Measurements from ENCODE around the gene OR6C65.
"Not testable (repeated sequence)": the region's sequence is repeated elsewhere in the genome, so short reads cannot be mapped to it uniquely, and the experiment has no call there.

The OR6C65 gene

DNA sequence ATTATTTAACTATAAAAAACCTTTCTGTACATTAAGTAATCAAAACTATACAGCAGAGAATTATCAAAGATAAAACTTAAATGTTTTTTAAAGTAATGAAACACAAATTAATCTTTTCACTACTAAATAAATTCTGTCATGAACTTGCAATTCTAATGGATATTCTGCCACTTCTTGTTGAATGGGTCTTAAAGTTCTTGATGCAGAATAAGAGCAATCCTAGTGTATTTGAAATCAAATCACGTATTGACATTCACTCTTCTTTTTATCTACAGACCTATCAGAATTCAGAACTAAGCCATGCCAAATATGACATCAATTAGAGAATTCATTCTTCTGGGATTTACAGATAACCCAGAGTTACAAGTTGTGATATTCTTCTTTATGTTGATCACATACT lies at the start of gene OR6C65:
Gene OR6C65 (plus strand): TSS at position 301 of the 400 bp plus-strand sequence. CDS start 0 bp downstream, at position 301.
- TF ChIP-seq, protein P1, sequence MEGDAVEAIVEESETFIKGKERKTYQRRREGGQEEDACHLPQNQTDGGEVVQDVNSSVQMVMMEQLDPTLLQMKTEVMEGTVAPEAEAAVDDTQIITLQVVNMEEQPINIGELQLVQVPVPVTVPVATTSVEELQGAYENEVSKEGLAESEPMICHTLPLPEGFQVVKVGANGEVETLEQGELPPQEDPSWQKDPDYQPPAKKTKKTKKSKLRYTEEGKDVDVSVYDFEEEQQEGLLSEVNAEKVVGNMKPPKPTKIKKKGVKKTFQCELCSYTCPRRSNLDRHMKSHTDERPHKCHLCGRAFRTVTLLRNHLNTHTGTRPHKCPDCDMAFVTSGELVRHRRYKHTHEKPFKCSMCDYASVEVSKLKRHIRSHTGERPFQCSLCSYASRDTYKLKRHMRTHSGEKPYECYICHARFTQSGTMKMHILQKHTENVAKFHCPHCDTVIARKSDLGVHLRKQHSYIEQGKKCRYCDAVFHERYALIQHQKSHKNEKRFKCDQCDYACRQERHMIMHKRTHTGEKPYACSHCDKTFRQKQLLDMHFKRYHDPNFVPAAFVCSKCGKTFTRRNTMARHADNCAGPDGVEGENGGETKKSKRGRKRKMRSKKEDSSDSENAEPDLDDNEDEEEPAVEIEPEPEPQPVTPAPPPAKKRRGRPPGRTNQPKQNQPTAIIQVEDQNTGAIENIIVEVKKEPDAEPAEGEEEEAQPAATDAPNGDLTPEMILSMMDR (conservative IDR thresholded peaks at IDR 0.05; ENCODE audit: low read depth) = no peak
- ChIA-PET CTCF (interaction anchor here (0.7 kb wide), 1 partner anchor 102 kb away, joined by 3 read pairs; no protein-coding TSS in a partner anchor), POLR2A (ENCODE audit: low non-redundant PET) (no interaction called here)
- no peak within 1 kb of the TSS for H3K27ac ChIP-seq
- no peak for DNase-seq (ENCODE audit: low spot score)

DNA sequence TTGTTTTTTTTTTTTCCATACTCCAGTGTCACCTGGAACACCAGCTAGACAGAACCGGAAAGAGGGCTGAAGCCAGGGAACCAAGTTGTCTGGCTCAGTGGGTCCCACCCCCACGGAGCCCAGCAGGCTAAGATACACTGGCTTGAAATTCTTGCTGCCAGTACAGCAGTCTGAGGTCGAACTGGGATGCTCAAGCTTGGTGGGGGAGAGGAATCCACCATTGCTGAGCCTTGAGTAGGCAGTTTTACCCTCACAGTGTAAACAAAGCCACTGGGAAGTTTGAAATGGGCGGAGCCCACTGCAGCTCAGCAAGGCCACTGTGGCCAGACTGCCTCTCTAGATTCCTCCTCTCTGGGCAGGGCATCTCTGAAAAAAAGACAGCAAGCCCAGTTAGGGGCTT lies 45.0 kb upstream of the OR6C65 start:
- H3K27ac ChIP-seq; CTCF ChIA-PET; POLR2A ChIA-PET (ENCODE audit: low non-redundant PET); DNase-seq (ENCODE audit: low spot score): not testable (repeated sequence)

DNA sequence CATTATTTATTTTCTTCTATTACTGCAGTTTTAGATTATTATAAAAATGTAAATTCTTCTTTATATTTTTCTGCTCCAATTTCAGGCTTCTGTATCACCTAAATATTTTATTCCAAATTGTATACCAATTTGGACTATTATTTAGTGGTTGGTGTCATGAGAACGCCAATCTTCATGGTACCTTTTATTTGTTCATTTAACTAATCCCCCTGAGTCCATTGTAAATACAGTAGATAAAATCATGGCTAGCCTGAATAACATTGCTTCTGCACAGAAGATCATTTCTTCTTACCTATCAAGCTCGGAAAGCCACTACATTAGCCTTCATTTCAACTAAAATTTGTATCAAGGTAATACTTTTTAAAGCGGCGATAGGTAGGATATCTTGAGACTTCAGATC lies 37.7 kb upstream of the OR6C65 start, which contains the start of gene OR6C75:
Gene OR6C75 (plus strand): TSS at position 301 of the 400 bp plus-strand sequence. CDS start 2,136 bp downstream, outside the sequence.
- DNase-seq (ENCODE audit: low spot score) = no peak
- no peak within 1 kb of the TSS for H3K27ac ChIP-seq
- CTCF ChIA-PET = interaction anchor here (0.7 kb wide), 1 partner anchor 318 kb away, joined by 4 read pairs; no protein-coding TSS in a partner anchor
- POLR2A ChIA-PET (ENCODE audit: low non-redundant PET) = no interaction called here
- TF ChIP-seq, protein P1 (conservative IDR thresholded peaks at IDR 0.05; ENCODE audit: low read depth) = no peak

DNA sequence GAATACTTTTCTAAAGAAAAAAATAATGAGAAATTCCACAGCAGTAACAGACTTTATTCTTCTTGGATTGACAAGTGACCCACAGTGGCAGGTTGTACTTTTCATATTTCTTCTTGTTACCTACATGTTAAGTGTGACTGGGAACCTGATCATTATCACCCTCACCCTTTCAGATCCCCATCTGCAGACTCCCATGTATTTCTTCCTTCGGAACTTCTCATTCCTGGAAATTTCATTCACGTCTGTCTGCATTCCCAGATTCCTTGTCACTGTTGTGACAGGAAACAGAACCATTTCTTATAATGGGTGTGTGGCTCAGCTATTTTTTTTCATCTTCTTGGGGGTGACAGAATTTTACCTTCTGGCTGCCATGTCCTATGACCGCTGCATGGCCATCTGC lies 35.2 kb upstream of the OR6C65 start:
- H3K27ac ChIP-seq = no peak overlapping the region
- DNase-seq (ENCODE audit: low spot score) = no peak
- TF ChIP-seq, protein P1 (conservative IDR thresholded peaks at IDR 0.05; ENCODE audit: low read depth) = no peak
- ChIA-PET POLR2A (ENCODE audit: low non-redundant PET) (no interaction called here), CTCF (no interaction called here)

DNA sequence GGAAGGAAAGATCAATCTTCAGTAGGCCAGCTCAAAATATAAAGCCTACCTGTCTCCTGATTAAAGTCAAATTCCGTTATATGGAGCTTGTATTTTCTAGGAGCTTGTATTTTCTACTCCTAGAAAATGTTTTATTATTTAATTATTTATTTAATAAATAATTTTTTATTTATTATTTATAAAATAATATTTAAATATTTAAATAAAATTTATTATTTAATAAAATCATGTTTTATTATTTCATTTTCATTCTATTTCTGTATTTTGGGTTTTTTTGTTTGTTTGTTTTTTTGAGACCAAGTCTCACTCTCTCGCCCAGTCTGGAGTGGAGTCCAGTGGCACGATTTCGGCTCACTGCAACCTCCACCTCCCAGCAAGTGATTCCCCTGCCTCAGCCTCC lies 27.8 kb upstream of the OR6C65 start:
- no peak for DNase-seq (ENCODE audit: low spot score)
- H3K27ac ChIP-seq = no peak overlapping the region
- TF ChIP-seq, protein P1 (conservative IDR thresholded peaks at IDR 0.05; ENCODE audit: low read depth) = no peak
- POLR2A ChIA-PET (ENCODE audit: low non-redundant PET) = no interaction called here
- CTCF ChIA-PET = no interaction called here

DNA sequence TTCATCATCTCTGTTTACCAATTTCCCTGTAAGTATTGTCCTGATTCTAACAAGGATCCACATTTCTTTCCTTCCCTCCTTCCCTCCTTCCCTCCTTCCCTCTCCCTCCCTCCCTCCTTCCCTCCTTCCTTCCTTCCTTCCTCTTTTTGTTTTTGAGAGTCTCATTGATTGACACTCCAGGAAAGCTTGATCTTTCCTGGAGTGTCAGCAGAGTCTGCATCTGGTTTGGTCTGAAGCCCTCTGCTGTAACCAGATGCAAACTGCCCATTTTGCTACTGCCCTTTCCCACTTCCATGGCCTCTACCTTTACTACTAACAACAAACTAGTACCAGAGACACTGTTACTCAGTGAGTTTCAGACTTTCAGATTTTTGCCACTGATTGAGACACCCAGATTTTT lies 14.4 kb upstream of the OR6C65 start:
- no peak overlapping the region for H3K27ac ChIP-seq
- no peak for DNase-seq (ENCODE audit: low spot score)
- POLR2A ChIA-PET (ENCODE audit: low non-redundant PET) = no interaction called here
- CTCF ChIA-PET = no interaction called here
- TF ChIP-seq, protein P1 (conservative IDR thresholded peaks at IDR 0.05; ENCODE audit: low read depth) = no peak

DNA sequence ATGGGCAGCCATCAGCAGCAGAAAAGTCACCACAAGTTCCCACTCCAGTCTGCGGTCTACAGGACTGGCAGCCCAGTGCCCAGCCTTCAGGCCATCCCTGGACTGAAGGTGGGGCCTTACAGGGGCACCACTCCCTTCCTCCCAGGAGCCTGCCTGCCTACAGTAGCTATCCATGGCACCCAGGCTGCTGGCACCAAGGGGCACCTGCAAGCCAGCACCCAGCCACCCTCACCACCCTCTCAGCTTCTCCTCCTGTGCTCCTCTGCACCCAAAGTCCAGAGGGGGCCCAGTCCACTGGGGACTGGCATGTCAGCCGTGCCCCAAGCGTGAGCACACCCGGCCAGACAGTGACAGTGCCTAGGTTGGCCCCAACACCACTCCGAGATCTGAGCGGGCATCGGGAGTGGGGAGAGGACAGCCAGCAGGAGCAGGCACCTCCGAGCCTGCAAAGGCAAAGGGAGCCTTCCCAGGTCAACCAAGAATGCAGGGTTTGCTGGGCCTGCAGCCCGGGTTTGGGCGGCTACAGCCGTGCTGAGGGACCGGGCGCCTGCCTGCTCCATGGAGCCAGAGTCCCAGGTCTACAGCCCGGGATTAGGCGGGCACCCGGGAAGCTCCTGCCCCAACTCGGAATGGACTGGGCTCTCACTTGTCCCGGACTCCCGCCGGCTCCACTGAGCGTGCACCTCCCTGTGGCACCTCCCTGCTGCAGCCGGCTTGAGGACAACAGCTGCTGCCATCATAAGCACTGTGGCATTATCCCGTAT lies 8.1 kb upstream of the OR6C65 start:
- DNase-seq (ENCODE audit: low spot score) = no peak
- CTCF ChIA-PET = interaction anchor here (0.6 to 0.7 kb wide), 4 partner anchors 15 to 918 kb away, joined by 3 read pairs; no protein-coding TSS in a partner anchor

More for the DNA sequence above, 8.1 kb upstream of the OR6C65 start:
- H3K27ac ChIP-seq = no peak overlapping the region
- TF ChIP-seq, protein P1 (conservative IDR thresholded peaks at IDR 0.05; ENCODE audit: low read depth) = no peak
- POLR2A ChIA-PET (ENCODE audit: low non-redundant PET) = no interaction called here

Measured in RWPE1 (cell line).